ENCODE data around the gene CDS1.
"Not testable (repeated sequence)": the region's sequence is repeated elsewhere in the genome, so short reads cannot be mapped to it uniquely, and the experiment has no call there.

The CDS1 gene

GRCh38 chr4:84606645-84607044, 23.7 kb downstream of the CDS1 start:
- DNase-seq (ENCODE audit: low spot score): no peak
- FAIRE-seq: no peak

GRCh38 chr4:84611531-84611930, 28.6 kb downstream of the CDS1 start:
- DNase-seq (ENCODE audit: low spot score): no peak
- FAIRE-seq: no peak

GRCh38 chr4:84614891-84615290, 32.0 kb downstream of the CDS1 start:
- FAIRE-seq: no peak
- no peak for DNase-seq (ENCODE audit: low spot score)

GRCh38 chr4:84615355-84615754, 32.4 kb downstream of the CDS1 start:
- FAIRE-seq (no peak), DNase-seq (ENCODE audit: low spot score) (no peak)

GRCh38 chr4:84622959-84623358, 40.0 kb downstream of the CDS1 start:
- FAIRE-seq: no peak

GRCh38 chr4:84623661-84624060, 40.7 kb downstream of the CDS1 start:
- DNase-seq (ENCODE audit: low spot score) (no peak), FAIRE-seq (no peak)

More at GRCh38 chr4:84622959-84623358, 40.0 kb downstream of the CDS1 start:
- DNase-seq (ENCODE audit: low spot score): no peak

- no peak for FAIRE-seq
- no peak for DNase-seq (ENCODE audit: low spot score)
These were observed 43.7 kb downstream of the CDS1 start for GRCh38 chr4:84626673-84627072.

GRCh38 chr4:84631573-84631972, 48.6 kb downstream of the CDS1 start:
- DNase-seq (ENCODE audit: low spot score) (no peak), FAIRE-seq (no peak)

- FAIRE-seq: no peak
- no peak for DNase-seq (ENCODE audit: low spot score)
These were observed 49.2 kb downstream of the CDS1 start for GRCh38 chr4:84632092-84632491.

GRCh38 chr4:84634961-84635360, 52.0 kb downstream of the CDS1 start:
- no peak for DNase-seq (ENCODE audit: low spot score)
- no peak for FAIRE-seq

- no peak for FAIRE-seq
- DNase-seq (ENCODE audit: low spot score): no peak
These were observed 55.2 kb downstream of the CDS1 start for GRCh38 chr4:84638092-84638491.

GRCh38 chr4:84639145-84639544, 56.2 kb downstream of the CDS1 start:
- DNase-seq (ENCODE audit: low spot score) (no peak), FAIRE-seq (no peak)

- DNase-seq (ENCODE audit: low spot score) (no peak), FAIRE-seq (no peak)
These were observed 61.2 kb downstream of the CDS1 start for GRCh38 chr4:84644087-84644486.

GRCh38 chr4:84647312-84647884, 64.5 kb downstream of the CDS1 start:
- FAIRE-seq: no peak

GRCh38 chr4:84648178-84648577, 65.3 kb downstream of the CDS1 start:
- no peak for DNase-seq (ENCODE audit: low spot score)
- FAIRE-seq: no peak

More at GRCh38 chr4:84647312-84647884, 64.5 kb downstream of the CDS1 start:
- no peak for DNase-seq (ENCODE audit: low spot score)

GRCh38 chr4:84648863-84649647, 66.1 kb downstream of the CDS1 start:
- DNase-seq (ENCODE audit: low spot score): no peak
- no peak for FAIRE-seq

- DNase-seq (ENCODE audit: low spot score): no peak
- FAIRE-seq: no peak
These were observed 68.6 kb downstream of the CDS1 start for GRCh38 chr4:84651499-84651898.

GRCh38 chr4:84652478-84652877, 69.6 kb downstream of the CDS1 start:
- FAIRE-seq (no peak), DNase-seq (ENCODE audit: low spot score) (no peak)

- FAIRE-seq (no peak), DNase-seq (ENCODE audit: low spot score) (no peak)
These were observed 77.7 kb downstream of the CDS1 start for GRCh38 chr4:84660606-84661005.

- DNase-seq (ENCODE audit: low spot score) (no peak), FAIRE-seq (no peak)
These were observed 78.4 kb downstream of the CDS1 start for GRCh38 chr4:84661191-84661939.

- FAIRE-seq; DNase-seq (ENCODE audit: low spot score): not testable (repeated sequence)
These were observed 81.8 kb downstream of the CDS1 start for GRCh38 chr4:84664767-84665166.

GRCh38 chr4:84666439-84666838, 83.5 kb downstream of the CDS1 start:
- no peak for FAIRE-seq
- DNase-seq (ENCODE audit: low spot score): no peak
